GM19455 (cell line): Measurements from ENCODE around the gene AQP12A.
"Not testable (repeated sequence)": the region's sequence is repeated elsewhere in the genome, so short reads cannot be mapped to it uniquely, and the experiment has no call there.

Experiments used
- ATAC-seq: cut with Tn5 transposase; IDR thresholded peaks from one replicate; pipeline ENCODE4 v1.9.1; 2021; ENCODE audit not compliant: unreplicated experiment

The AQP12A gene

GRCh38 chr2:240659883-240660282 lies 31.8 kb upstream of the AQP12A start:
- not testable (repeated sequence) for ATAC-seq

- ATAC-seq, result no peak
These were observed 29.0 kb upstream of the AQP12A start for GRCh38 chr2:240662681-240663080.

GRCh38 chr2:240663546-240664190 lies 28.0 kb upstream of the AQP12A start:
- no peak for ATAC-seq

GRCh38 chr2:240664622-240665021 lies 27.0 kb upstream of the AQP12A start:
- no peak for ATAC-seq

- ATAC-seq, result no peak
These were observed 21.3 kb upstream of the AQP12A start for GRCh38 chr2:240670402-240670801.

- ATAC-seq, result no peak
These were observed 20.7 kb upstream of the AQP12A start for GRCh38 chr2:240670950-240671349.

GRCh38 chr2:240672076-240672700 lies 19.5 kb upstream of the AQP12A start:
- no peak for ATAC-seq

GRCh38 chr2:240672701-240673190 lies 18.9 kb upstream of the AQP12A start:
- ATAC-seq, result no peak

- ATAC-seq, result not testable (repeated sequence)
These were observed 17.0 kb upstream of the AQP12A start for GRCh38 chr2:240674461-240675184.

- not testable (repeated sequence) for ATAC-seq
These were observed 16.3 kb upstream of the AQP12A start for GRCh38 chr2:240675345-240675744.

- not testable (repeated sequence) for ATAC-seq
These were observed 13.6 kb upstream of the AQP12A start for GRCh38 chr2:240678043-240678442.

GRCh38 chr2:240678909-240679308 lies 12.8 kb upstream of the AQP12A start:
- ATAC-seq, result not testable (repeated sequence)

GRCh38 chr2:240680185-240680584 lies 11.5 kb upstream of the AQP12A start:
- not testable (repeated sequence) for ATAC-seq

GRCh38 chr2:240682431-240683224 lies 9.0 kb upstream of the AQP12A start, which contains the start of gene AQP12B:
Gene AQP12B (minus strand): TSS chr2:240682885. CDS start chr2:240682837, 48 bp downstream.
- ATAC-seq, result not testable (repeated sequence)

- not testable (repeated sequence) for ATAC-seq
These were observed 8.2 kb upstream of the AQP12A start for GRCh38 chr2:240683329-240683979.

- not testable (repeated sequence) for ATAC-seq
These were observed 7.5 kb upstream of the AQP12A start for GRCh38 chr2:240683980-240684728.

GRCh38 chr2:240685771-240686371 lies 5.8 kb upstream of the AQP12A start:
- no peak for ATAC-seq

GRCh38 chr2:240686460-240686859 lies 5.2 kb upstream of the AQP12A start:
- no peak for ATAC-seq

GRCh38 chr2:240687045-240687740 lies 4.5 kb upstream of the AQP12A start:
- ATAC-seq, result no peak
